Activated CD4-positive, alpha-beta T cell treated with anti-CD3 and anti-CD28 coated beads, Interleukin-10, Interleukin-2, amounts not matched to agents 100 ng/mL and 50 ng/mL, durations not matched to agents 16 hours and 8 hours (primary cell): ENCODE results near the gene SMARCA2.
A peak's percentile ranks its signal among the peaks of the same experiment; 100 is the strongest.

Source experiments
- DNase-seq: peaks from one replicate; pipeline ENCODE4 v3.0.0-alpha.2; 2020

Gene SMARCA2

GRCh38 chr9:2179567-2179966 is 164.4 kb downstream of the SMARCA2 start:
- peak; percentile 31 for DNase-seq

GRCh38 chr9:2180154-2180553 is 165.0 kb downstream of the SMARCA2 start:
- no peak for DNase-seq

- no peak for DNase-seq
Measured at GRCh38 chr9:2180704-2181103, 165.6 kb downstream of the SMARCA2 start.

GRCh38 chr9:2181792-2182191 is 166.6 kb downstream of the SMARCA2 start:
- peak; percentile 15 for DNase-seq

GRCh38 chr9:2190939-2191608 is 175.9 kb downstream of the SMARCA2 start:
- no peak for DNase-seq

- DNase-seq: no peak
Measured at GRCh38 chr9:2191609-2191972, 176.4 kb downstream of the SMARCA2 start.

GRCh38 chr9:2192356-2192979 is 177.3 kb downstream of the SMARCA2 start:
- DNase-seq: no peak

- no peak for DNase-seq
Measured at GRCh38 chr9:2193552-2193951, 178.4 kb downstream of the SMARCA2 start.

GRCh38 chr9:2195211-2195610 is 180.1 kb downstream of the SMARCA2 start:
- DNase-seq: no peak

- no peak for DNase-seq
Measured at GRCh38 chr9:2196757-2197156, 181.6 kb downstream of the SMARCA2 start.

GRCh38 chr9:2198956-2199635 is 183.9 kb downstream of the SMARCA2 start:
- peak; percentile 2 for DNase-seq

GRCh38 chr9:2199999-2200796 is 185.1 kb downstream of the SMARCA2 start:
- no peak for DNase-seq

GRCh38 chr9:2208465-2208864 is 193.3 kb downstream of the SMARCA2 start:
- DNase-seq: no peak

- DNase-seq: no peak
Measured at GRCh38 chr9:2208991-2209390, 193.8 kb downstream of the SMARCA2 start.

- no peak for DNase-seq
Measured at GRCh38 chr9:2209400-2209799, 194.3 kb downstream of the SMARCA2 start.

- DNase-seq: no peak
Measured at GRCh38 chr9:2210201-2210600, 195.1 kb downstream of the SMARCA2 start.

- no peak for DNase-seq
Measured at GRCh38 chr9:2213830-2214468, 198.8 kb downstream of the SMARCA2 start.

GRCh38 chr9:2214707-2215106 is 199.6 kb downstream of the SMARCA2 start:
- DNase-seq: no peak

- DNase-seq: no peak
Measured at GRCh38 chr9:2215921-2216441, 200.8 kb downstream of the SMARCA2 start.

- DNase-seq: no peak
Measured at GRCh38 chr9:2216591-2216990, 201.4 kb downstream of the SMARCA2 start.

GRCh38 chr9:2217540-2217939 is 202.4 kb downstream of the SMARCA2 start:
- no peak for DNase-seq

GRCh38 chr9:2220036-2220435 is 204.9 kb downstream of the SMARCA2 start:
- DNase-seq: no peak
